Effector CD4-positive, alpha-beta T cell (primary cell): Measurements from ENCODE around the gene PRKX.
"Not testable (repeated sequence)": the region's sequence is repeated elsewhere in the genome, so short reads cannot be mapped to it uniquely, and the experiment has no call there.

Source experiments
- DNase-seq: peaks from one replicate; pipeline ENCODE4 v3.0.0-alpha.2; 2020

PRKX gene

GRCh38 chrX:3707673-3708274 lies 5.7 kb downstream of the PRKX start:
- not testable (repeated sequence) for DNase-seq

- no peak for DNase-seq
These were observed 7.0 kb downstream of the PRKX start for GRCh38 chrX:3706481-3706880.

GRCh38 chrX:3703251-3703650 lies 10.2 kb downstream of the PRKX start:
- DNase-seq, result not testable (repeated sequence)

- not testable (repeated sequence) for DNase-seq
These were observed 11.4 kb downstream of the PRKX start for GRCh38 chrX:3702095-3702494.

- DNase-seq, result not testable (repeated sequence)
These were observed 12.0 kb downstream of the PRKX start for GRCh38 chrX:3701445-3701928.

GRCh38 chrX:3699821-3700381 lies 13.5 kb downstream of the PRKX start:
- DNase-seq, result no peak

GRCh38 chrX:3697701-3698279 lies 15.7 kb downstream of the PRKX start:
- DNase-seq, result no peak

GRCh38 chrX:3697220-3697684 lies 16.2 kb downstream of the PRKX start:
- no peak for DNase-seq

GRCh38 chrX:3695536-3695935 lies 17.9 kb downstream of the PRKX start:
- DNase-seq, result no peak

GRCh38 chrX:3690140-3690539 lies 23.3 kb downstream of the PRKX start:
- DNase-seq, result no peak

- not testable (repeated sequence) for DNase-seq
These were observed 30.2 kb downstream of the PRKX start for GRCh38 chrX:3683236-3683635.

- no peak for DNase-seq
These were observed 33.0 kb downstream of the PRKX start for GRCh38 chrX:3680459-3680858.

GRCh38 chrX:3679669-3680068 lies 33.8 kb downstream of the PRKX start:
- DNase-seq, result no peak

- DNase-seq, result no peak
These were observed 35.1 kb downstream of the PRKX start for GRCh38 chrX:3678328-3678727.

GRCh38 chrX:3674881-3675280 lies 38.6 kb downstream of the PRKX start:
- DNase-seq, result no peak

- no peak for DNase-seq
These were observed 43.5 kb downstream of the PRKX start for GRCh38 chrX:3669841-3670475.

GRCh38 chrX:3666975-3667374 lies 46.5 kb downstream of the PRKX start:
- no peak for DNase-seq

GRCh38 chrX:3664921-3665320 lies 48.5 kb downstream of the PRKX start:
- DNase-seq, result no peak

GRCh38 chrX:3663576-3664250 lies 49.7 kb downstream of the PRKX start:
- not testable (repeated sequence) for DNase-seq

- no peak for DNase-seq
These were observed 53.7 kb downstream of the PRKX start for GRCh38 chrX:3659761-3660160.

- DNase-seq, result no peak
These were observed 58.3 kb downstream of the PRKX start for GRCh38 chrX:3655181-3655580.

- no peak for DNase-seq
These were observed 60.3 kb downstream of the PRKX start for GRCh38 chrX:3653111-3653510.

- DNase-seq, result no peak
These were observed 62.2 kb downstream of the PRKX start for GRCh38 chrX:3651277-3651676.
